Measurements from ENCODE around the gene PNLIPRP2.

The PNLIPRP2 gene

DNA sequence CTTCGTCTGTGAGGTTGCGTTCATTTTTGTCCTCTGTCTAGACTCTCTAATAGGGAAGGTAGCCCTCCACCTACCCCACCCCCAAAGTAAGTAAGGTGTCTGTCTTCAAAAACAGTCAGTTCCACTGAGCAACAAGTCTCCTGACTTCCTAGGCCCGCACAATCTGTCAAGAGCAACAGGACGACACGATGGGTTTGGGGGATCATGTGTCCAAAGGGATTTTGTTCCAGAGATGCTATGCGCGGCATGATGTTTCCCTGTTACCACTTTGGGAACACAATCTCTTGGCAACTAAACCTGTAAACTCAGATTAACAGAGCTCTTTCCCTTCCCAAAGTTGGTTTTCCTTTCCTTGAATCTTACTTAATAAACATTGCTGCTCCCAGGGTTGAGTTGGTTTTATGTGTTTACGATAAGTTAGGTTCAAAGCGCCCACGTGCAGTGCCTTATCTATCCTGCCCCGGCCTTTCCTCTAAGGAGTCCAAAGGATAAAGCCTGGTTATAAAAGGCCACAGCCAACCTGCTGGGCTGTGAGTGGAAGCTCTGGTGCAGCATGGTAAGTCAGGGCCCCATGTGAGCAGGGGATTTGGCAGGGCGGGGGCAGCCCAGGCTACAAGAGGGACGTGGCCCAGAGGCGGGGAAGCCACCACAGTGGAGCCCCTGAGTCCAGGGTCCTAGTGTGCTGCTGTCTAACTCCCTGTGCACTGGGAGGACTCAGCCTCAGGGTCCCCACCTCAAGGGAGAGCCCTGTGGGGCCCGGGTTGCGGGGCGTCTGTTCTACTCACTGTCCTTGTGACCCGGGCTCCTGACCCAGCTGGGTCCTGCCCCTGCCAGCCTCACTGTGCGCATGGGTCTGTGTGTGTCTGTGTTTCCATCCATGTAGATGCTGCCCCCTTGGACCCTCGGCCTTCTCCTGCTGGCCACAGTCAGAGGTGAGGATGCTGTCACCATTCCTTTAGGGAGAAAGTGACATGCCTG is at the start of gene PNLIPRP2:
Gene PNLIPRP2, plus strand, starts transcription at position 531 of the 978 bp plus-strand sequence.
- Mint-ChIP-seq H3K27ac (no peak within 1 kb of the TSS), H3K9me3 (no peaks in the 10 kb centered on the region), H3K4me1 (ENCODE audit: low read depth) (no peaks in the 10 kb centered on the region), H3K36me3 (ENCODE audit: low read depth) (no peaks in the 10 kb centered on the region), H3K27me3 (ENCODE audit: low read depth) (no peaks in the 10 kb centered on the region), H3K4me3 (no peak within 1 kb of the TSS)

DNA sequence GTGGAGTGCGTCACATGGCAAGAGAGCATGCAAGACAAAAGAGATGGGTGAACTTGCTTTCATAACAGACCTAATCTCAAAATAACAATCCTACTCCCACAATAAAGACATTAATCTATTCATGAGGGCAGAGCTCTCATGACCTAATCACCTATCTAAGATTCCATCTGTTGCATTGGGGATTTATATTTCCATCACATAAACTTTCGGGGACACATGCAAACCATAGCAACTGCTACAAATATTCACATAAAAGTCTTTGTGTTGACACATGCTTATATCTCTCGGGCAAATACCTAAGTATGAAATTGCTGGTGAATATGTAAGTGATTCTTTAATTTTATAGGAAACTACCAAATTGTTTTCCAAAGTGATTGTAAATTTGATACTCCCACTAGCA is 46.0 kb upstream of the PNLIPRP2 start:
- Mint-ChIP-seq H3K9me3 (no peaks in the 10 kb centered on the region), H3K27ac (no peak overlapping the region), H3K27me3 (ENCODE audit: low read depth) (no peaks in the 10 kb centered on the region), H3K36me3 (ENCODE audit: low read depth) (no peaks in the 10 kb centered on the region), H3K4me3 (no peak overlapping the region), H3K4me1 (ENCODE audit: low read depth) (no peaks in the 10 kb centered on the region)

DNA sequence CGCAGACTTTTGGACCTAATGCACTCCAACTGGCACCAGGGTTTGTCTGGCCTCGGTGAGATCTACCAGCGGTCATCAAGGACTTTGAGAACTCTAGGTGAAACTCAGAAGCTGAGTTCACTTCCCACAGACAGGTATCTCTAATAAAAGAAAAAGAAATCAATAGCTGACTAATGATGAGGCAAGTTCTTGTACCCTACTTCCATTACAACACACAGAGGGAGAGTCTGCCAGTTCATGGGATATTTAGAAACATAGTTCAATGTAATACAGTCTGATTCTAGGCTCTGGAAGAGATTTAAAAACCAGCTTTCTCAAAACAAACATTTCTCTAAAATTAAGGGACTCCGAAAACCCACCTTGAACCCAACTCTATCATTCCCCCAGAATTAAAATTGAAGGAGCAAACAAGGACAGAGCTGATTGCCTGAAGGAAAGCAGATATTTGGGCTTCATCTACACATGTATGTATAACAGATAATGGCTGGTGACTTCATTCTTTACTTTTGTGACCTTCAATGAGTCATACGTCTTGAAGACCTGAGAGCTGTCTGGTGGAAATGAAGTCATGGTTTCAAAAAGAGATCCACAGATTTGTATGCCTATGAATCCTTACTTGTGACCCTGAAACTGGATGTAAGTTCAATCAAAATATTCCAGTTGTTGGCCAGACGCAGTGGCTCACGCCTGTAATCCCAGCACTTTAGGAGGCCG is 32.7 kb upstream of the PNLIPRP2 start:
- H3K4me1 Mint-ChIP-seq (ENCODE audit: low read depth) = no peaks in the 10 kb centered on the region
- no peaks in the 10 kb centered on the region for H3K27me3 Mint-ChIP-seq (ENCODE audit: low read depth)
- no peak overlapping the region for H3K27ac Mint-ChIP-seq
- no peaks in the 10 kb centered on the region for H3K36me3 Mint-ChIP-seq (ENCODE audit: low read depth)
- H3K9me3 Mint-ChIP-seq = no peaks in the 10 kb centered on the region
- no peak overlapping the region for H3K4me3 Mint-ChIP-seq

DNA sequence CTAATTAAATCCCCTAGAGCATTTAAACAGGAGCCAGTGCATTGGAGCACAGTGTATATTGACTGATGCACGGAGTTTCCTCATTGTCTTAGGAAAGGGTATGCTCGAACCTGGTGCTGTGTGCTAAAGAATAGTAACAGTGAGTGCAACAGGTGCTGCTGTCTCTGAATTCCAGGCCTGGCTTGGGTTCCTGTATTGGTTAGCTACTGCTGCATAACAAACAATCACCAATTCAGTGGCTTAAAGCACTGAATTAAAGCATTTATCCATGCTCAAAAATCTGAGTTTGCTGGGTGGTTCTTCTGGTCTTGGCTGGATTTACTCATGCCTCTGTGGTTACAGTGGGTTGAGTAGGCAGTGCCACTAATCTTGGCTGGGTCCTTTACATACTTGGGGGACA is 31.8 kb upstream of the PNLIPRP2 start:
- H3K4me1 Mint-ChIP-seq (ENCODE audit: low read depth) = no peaks in the 10 kb centered on the region
- H3K9me3 Mint-ChIP-seq = no peaks in the 10 kb centered on the region
- no peak overlapping the region for H3K27ac Mint-ChIP-seq

DNA sequence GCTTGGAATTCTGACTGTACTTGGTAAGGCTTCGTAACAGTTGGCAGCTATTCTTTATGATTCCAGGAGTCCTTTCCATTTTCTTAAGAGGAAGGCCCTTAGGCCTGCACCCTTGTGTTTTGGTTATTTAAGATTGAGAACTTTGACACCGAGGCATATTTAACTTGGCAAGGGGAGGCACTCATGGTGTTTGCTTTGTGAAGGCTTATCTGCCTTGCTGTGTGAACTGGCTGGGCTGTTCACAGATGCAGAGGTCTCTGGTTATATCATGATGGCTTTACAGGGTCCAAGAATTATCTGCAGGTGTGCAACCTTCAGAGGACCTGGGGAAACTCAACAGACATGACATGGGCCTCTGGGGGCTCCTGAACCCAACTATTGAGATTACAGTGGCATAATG is 30.8 kb upstream of the PNLIPRP2 start:
- Mint-ChIP-seq H3K4me3 (no peak overlapping the region), H3K4me1 (ENCODE audit: low read depth) (no peaks in the 10 kb centered on the region), H3K36me3 (ENCODE audit: low read depth) (no peaks in the 10 kb centered on the region), H3K27me3 (ENCODE audit: low read depth) (no peaks in the 10 kb centered on the region), H3K27ac (no peak overlapping the region), H3K9me3 (no peaks in the 10 kb centered on the region)

More for the DNA sequence above, 31.8 kb upstream of the PNLIPRP2 start:
- Mint-ChIP-seq H3K27me3 (ENCODE audit: low read depth) (no peaks in the 10 kb centered on the region), H3K36me3 (ENCODE audit: low read depth) (no peaks in the 10 kb centered on the region), H3K4me3 (no peak overlapping the region)

DNA sequence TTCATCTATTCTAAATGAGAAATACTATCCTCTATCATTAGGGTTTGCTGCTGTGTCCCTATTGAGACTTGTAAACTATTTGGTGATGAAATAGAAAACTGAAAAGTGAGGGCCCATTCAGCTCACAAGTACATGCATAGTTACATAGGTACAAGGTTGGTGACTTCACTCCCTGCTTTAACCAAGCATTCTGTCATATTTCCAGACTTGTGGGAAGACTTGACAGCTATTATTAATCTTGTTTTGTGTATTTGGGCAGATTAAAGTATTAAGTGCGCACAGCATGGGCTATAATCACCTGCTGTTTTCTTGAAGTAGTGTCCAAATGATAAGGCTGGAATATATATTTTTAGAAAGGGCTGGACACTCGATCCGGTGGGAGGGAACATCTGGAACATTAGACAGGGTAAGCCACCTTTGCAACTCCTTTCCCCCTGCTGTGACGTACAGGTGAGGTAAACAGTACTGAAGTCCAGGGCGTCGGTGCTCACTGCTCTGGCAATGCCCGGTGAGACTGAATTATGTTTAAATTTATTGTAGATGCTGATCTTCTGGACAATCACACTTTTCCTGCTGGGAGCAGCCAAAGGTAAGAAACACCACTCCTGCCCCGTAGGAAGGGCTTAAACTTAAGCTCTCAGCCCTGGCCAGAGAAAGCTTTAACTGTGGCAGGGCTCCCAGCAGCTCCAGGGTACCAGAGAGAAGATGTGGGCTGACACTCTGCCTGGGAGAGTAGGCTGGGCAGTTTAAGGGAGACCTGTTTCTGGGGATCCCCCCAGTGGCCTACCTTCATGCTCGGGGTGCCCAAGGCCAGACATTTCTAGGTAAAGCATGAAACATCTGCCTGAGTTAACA is 29.9 kb upstream of the PNLIPRP2 start, which contains the start of gene PNLIPRP1:
Gene PNLIPRP1, plus strand, starts transcription at position 370 of the 855 bp plus-strand sequence. Its CDS starts 171 bp downstream, at position 541.
- no peaks in the 10 kb centered on the region for H3K9me3 Mint-ChIP-seq
- H3K4me3 Mint-ChIP-seq = no peak within 1 kb of the TSS
- H3K4me1 Mint-ChIP-seq (ENCODE audit: low read depth) = no peaks in the 10 kb centered on the region
- H3K27me3 Mint-ChIP-seq (ENCODE audit: low read depth) = no peaks in the 10 kb centered on the region
- H3K36me3 Mint-ChIP-seq (ENCODE audit: low read depth) = no peaks in the 10 kb centered on the region
- no peak within 1 kb of the TSS for H3K27ac Mint-ChIP-seq

DNA sequence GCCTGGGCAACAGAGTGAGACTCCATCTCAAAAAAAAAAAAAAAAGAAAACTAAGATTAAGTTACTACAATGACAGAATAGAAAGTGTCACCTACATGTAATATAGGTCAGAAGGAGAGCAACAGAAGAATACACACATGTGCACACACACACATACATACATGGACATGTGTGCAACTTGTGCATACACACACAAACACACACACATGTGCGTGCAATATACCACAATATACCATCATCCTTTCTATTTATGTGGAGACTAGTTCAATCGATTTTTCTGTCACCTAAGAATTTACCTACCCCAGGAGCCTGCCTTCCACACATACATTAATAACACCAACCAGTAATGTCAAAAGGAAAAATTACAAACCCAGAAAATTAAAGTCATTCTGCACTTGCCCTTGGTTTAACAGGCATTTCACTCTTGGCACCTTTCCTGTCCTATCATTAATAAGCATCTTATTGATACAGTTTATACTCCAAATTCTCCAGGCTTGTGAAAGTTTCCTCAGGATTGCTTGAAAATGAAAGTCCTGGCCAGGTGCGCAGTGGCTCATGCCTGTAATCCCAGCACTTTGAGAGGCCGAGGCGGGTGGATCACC is 27.5 kb upstream of the PNLIPRP2 start:
- no peak overlapping the region for H3K27ac Mint-ChIP-seq
- no peaks in the 10 kb centered on the region for H3K4me1 Mint-ChIP-seq (ENCODE audit: low read depth)
- no peak overlapping the region for H3K4me3 Mint-ChIP-seq
- H3K9me3 Mint-ChIP-seq = no peaks in the 10 kb centered on the region
- H3K27me3 Mint-ChIP-seq (ENCODE audit: low read depth) = no peaks in the 10 kb centered on the region
- H3K36me3 Mint-ChIP-seq (ENCODE audit: low read depth) = no peaks in the 10 kb centered on the region

DNA sequence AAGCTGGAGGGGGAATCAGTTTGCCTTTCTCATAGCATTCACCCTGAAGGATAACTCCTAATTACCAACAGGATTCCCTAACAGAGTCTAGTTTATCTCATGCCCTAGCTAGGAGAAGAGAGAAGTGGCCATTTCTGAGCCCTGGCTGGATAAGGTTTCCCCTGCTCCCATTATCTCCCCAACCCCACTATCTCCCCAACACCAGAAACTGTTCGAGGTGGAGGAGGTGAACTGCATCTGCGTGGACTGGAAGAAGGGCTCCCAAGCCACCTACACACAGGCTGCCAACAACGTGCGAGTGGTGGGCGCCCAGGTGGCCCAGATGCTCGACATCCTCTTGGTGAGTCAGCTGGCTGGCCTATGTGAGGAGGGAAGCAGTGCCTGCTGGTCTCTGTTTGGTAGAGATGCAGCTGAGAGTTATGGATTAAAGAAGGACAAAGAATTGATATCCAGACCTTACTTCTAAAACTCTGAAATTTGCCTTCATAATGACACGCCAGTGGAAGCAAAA is 26.2 kb upstream of the PNLIPRP2 start:
- no peak overlapping the region for H3K27ac Mint-ChIP-seq
- no peaks in the 10 kb centered on the region for H3K9me3 Mint-ChIP-seq
- no peak overlapping the region for H3K4me3 Mint-ChIP-seq
- no peaks in the 10 kb centered on the region for H3K27me3 Mint-ChIP-seq (ENCODE audit: low read depth)
- H3K36me3 Mint-ChIP-seq (ENCODE audit: low read depth) = no peaks in the 10 kb centered on the region
- H3K4me1 Mint-ChIP-seq (ENCODE audit: low read depth) = no peaks in the 10 kb centered on the region

DNA sequence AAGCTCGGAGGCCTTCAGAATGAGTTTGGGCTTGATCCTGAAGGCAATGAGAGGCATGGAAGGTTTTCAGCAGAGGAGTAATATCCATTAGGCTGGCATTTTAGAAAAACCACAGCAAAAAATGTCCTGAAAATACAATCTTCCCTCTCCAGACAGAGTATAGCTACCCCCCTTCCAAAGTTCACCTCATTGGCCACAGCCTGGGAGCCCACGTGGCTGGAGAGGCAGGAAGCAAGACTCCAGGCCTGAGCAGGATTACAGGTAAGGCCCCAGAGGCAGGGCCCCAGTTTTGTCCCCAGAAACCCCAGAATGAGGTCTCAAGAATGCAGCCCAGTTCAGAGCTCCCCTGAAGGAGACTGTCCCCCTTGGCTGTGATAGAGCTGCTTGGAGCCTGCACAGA is 24.7 kb upstream of the PNLIPRP2 start:
- Mint-ChIP-seq H3K4me3 (no peak overlapping the region), H3K4me1 (ENCODE audit: low read depth) (no peaks in the 10 kb centered on the region), H3K27me3 (ENCODE audit: low read depth) (no peaks in the 10 kb centered on the region), H3K36me3 (ENCODE audit: low read depth) (no peaks in the 10 kb centered on the region), H3K27ac (no peak overlapping the region), H3K9me3 (no peaks in the 10 kb centered on the region)

DNA sequence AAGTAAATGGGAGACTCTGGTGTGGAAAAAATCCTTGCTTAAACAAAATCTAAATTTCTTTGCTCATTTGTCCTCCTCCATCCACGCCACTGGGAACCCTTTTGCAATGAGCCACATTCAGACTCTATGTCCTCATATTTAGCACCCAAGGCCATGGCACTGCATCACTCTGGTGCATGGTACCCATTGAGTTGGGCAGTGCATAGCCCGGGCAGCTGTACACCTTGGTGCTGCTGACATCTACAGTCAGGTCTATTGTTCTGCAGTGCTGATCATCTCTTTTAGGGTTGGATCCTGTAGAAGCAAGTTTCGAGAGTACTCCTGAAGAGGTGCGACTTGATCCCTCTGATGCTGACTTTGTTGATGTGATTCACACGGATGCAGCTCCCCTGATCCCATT is 23.2 kb upstream of the PNLIPRP2 start:
- no peaks in the 10 kb centered on the region for H3K27me3 Mint-ChIP-seq (ENCODE audit: low read depth)
- no peak overlapping the region for H3K27ac Mint-ChIP-seq
- no peaks in the 10 kb centered on the region for H3K9me3 Mint-ChIP-seq
- H3K4me1 Mint-ChIP-seq (ENCODE audit: low read depth) = no peaks in the 10 kb centered on the region
- H3K4me3 Mint-ChIP-seq = no peak overlapping the region
- H3K36me3 Mint-ChIP-seq (ENCODE audit: low read depth) = no peaks in the 10 kb centered on the region

DNA sequence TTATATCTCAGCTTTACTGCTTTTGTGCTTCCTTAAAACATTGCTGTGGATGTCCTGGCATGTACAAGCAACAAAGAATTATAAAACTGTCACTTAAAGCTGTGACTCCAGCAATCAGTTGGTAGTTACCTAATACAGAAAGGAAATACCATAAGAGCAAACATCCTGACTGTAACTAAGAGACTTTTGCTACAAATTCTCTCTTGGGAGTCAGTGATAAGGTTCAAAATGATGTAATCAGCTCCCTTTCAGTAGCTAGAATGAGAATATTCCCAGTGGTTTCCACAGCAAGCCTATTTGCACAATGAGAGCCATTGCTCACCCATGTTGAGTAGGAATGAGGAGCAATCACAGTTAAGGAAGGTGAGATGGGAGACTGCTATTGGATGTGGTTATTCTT is 22.4 kb upstream of the PNLIPRP2 start:
- Mint-ChIP-seq H3K4me3 (no peak overlapping the region), H3K36me3 (ENCODE audit: low read depth) (no peaks in the 10 kb centered on the region), H3K27ac (no peak overlapping the region), H3K4me1 (ENCODE audit: low read depth) (no peaks in the 10 kb centered on the region), H3K27me3 (ENCODE audit: low read depth) (no peaks in the 10 kb centered on the region), H3K9me3 (no peaks in the 10 kb centered on the region)

DNA sequence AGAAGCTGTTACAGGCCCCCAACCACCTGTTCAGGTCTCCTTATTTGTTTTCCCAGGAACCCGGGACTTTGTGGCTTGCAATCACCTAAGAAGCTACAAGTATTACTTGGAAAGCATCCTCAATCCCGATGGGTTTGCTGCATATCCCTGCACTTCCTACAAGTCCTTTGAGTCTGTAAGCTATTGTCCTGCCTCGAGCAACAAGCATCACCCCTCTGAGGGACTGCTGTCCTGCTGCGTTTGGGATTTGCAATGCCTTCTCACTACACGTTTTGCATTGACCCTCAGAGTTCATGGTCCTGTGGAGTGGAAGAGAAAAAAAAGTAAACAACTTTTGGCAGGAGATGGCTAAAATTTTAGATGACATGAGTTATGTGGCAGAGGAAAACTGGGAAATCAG is 20.8 kb upstream of the PNLIPRP2 start:
- Mint-ChIP-seq H3K36me3 (ENCODE audit: low read depth) (no peaks in the 10 kb centered on the region), H3K4me3 (no peak overlapping the region), H3K27me3 (ENCODE audit: low read depth) (no peaks in the 10 kb centered on the region), H3K9me3 (no peaks in the 10 kb centered on the region), H3K4me1 (ENCODE audit: low read depth) (no peaks in the 10 kb centered on the region), H3K27ac (no peak overlapping the region)

DNA sequence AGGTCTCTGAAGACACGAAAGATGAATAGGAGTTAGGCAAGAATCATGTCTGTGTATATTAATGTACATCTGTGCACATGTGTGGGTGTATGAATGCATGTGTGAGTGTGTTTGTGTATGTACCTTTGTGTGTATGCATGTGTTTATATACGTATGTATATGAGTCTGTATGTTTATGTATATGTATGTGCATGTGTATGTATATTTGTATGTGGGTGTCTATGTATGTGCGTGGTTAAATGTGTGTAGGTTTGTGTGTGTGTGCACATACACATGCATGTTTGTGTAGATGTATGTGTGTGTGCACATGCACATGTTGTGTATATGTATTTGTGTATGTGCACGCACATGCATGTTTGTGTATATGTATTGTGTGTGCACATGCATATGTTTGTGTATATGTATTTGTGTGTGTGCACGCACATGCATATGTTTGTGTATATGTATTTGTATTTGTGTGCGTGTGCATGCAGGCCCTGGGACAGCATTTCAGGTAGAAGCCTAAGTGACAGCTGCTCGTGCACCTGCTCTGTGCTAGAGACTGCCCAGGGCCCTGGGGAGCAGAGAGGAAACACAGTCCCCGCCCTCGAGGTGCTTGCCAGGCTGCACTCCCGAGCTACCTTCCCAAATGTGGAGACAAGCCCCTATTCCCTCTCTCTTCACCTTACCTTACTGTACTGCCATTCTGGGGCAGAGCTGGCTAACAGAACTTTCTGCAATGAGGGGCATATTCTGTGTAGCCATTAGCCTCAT is 17.9 kb upstream of the PNLIPRP2 start:
- Mint-ChIP-seq H3K4me1 (ENCODE audit: low read depth) (no peaks in the 10 kb centered on the region), H3K4me3 (no peak overlapping the region), H3K36me3 (ENCODE audit: low read depth) (no peaks in the 10 kb centered on the region), H3K27me3 (ENCODE audit: low read depth) (no peaks in the 10 kb centered on the region), H3K9me3 (no peaks in the 10 kb centered on the region), H3K27ac (no peak overlapping the region)

Data from T-helper 1 cell treated with Interleukin-12 subunit alpha and Interleukin-12 subunit beta and Interleukin-4 antibody, amounts not matched to agents 30 μg/mL and 1 μg/mL, for 36 hours (primary cell).